ENCODE data around the gene DGKI.

Gene DGKI

GRCh38 chr7:137585591-137585990 lies 261.2 kb downstream of the DGKI start:
- TF ChIP-seq, protein P1, sequence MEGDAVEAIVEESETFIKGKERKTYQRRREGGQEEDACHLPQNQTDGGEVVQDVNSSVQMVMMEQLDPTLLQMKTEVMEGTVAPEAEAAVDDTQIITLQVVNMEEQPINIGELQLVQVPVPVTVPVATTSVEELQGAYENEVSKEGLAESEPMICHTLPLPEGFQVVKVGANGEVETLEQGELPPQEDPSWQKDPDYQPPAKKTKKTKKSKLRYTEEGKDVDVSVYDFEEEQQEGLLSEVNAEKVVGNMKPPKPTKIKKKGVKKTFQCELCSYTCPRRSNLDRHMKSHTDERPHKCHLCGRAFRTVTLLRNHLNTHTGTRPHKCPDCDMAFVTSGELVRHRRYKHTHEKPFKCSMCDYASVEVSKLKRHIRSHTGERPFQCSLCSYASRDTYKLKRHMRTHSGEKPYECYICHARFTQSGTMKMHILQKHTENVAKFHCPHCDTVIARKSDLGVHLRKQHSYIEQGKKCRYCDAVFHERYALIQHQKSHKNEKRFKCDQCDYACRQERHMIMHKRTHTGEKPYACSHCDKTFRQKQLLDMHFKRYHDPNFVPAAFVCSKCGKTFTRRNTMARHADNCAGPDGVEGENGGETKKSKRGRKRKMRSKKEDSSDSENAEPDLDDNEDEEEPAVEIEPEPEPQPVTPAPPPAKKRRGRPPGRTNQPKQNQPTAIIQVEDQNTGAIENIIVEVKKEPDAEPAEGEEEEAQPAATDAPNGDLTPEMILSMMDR (conservative IDR thresholded peaks at IDR 0.05; ENCODE audit: low read depth, low read length) = no peak
- Histone ChIP-seq H3K4me3 (IDR thresholded peaks at IDR 0.05; ENCODE audit: insufficient read depth, low read depth, low read length) (no peak overlapping the region), H3K4me1 (ENCODE audit: low read depth, poor library complexity, severe bottlenecking) (no peaks in the 10 kb centered on the region), H3K36me3 (ENCODE audit: insufficient read depth) (no peaks in the 10 kb centered on the region), H3K79me2 (ENCODE audit: insufficient read depth, low read depth) (no peaks in the 10 kb centered on the region), H3K27me3 (ENCODE audit: insufficient read depth, low read depth) (no peaks in the 10 kb centered on the region), H3K4me2 (no peak overlapping the region), H4K20me1 (ENCODE audit: insufficient read depth) (no peaks in the 10 kb centered on the region), H2AFZ (ENCODE audit: low read depth) (no peak overlapping the region), H3K9ac (no peak overlapping the region), H3K27ac (no peak overlapping the region)

DNA sequence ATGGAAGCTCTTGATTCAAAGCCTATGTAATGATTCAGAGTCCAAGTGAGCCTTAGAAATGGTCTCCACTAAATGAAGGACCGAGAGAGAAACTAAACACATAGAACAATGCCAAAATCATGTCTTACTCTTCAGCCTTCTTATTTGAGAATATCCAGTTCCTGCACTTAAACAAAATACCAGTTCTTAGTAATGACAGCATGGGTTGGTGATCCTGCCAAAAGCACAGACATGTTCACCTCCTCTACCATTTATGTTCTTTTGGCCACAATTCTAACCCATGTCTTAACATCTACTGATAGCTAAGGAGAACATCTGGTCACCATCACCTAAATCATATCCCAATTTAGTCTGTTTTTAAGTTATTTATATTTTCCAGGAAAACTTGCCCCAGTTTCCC lies 263.6 kb downstream of the DGKI start:
- no peak overlapping the region for H3K27ac ChIP-seq
- no peaks in the 10 kb centered on the region for H3K36me3 ChIP-seq (ENCODE audit: insufficient read depth)
- TF ChIP-seq, protein P1 (conservative IDR thresholded peaks at IDR 0.05; ENCODE audit: low read depth, low read length) = no peak
- no peaks in the 10 kb centered on the region for H3K27me3 ChIP-seq (ENCODE audit: insufficient read depth, low read depth)
- H2AFZ ChIP-seq (ENCODE audit: low read depth) = no peak overlapping the region
- H4K20me1 ChIP-seq (ENCODE audit: insufficient read depth) = no peaks in the 10 kb centered on the region
- no peaks in the 10 kb centered on the region for H3K4me1 ChIP-seq (ENCODE audit: low read depth, poor library complexity, severe bottlenecking)
- no peak overlapping the region for H3K9ac ChIP-seq
- H3K4me2 ChIP-seq = no peak overlapping the region
- no peak overlapping the region for H3K4me3 ChIP-seq (IDR thresholded peaks at IDR 0.05; ENCODE audit: insufficient read depth, low read depth, low read length)
- no peaks in the 10 kb centered on the region for H3K79me2 ChIP-seq (ENCODE audit: insufficient read depth, low read depth)

- Histone ChIP-seq H3K9ac (no peak overlapping the region), H3K27ac (no peak overlapping the region)
Measured at GRCh38 chr7:137579913-137580640, 266.7 kb downstream of the DGKI start.

GRCh38 chr7:137578541-137578940 lies 268.2 kb downstream of the DGKI start:
- H3K36me3 ChIP-seq (ENCODE audit: insufficient read depth) = no peaks in the 10 kb centered on the region
- no peak overlapping the region for H3K27ac ChIP-seq
- no peaks in the 10 kb centered on the region for H3K4me1 ChIP-seq (ENCODE audit: low read depth, poor library complexity, severe bottlenecking)
- no peaks in the 10 kb centered on the region for H3K79me2 ChIP-seq (ENCODE audit: insufficient read depth, low read depth)
- H3K27me3 ChIP-seq (ENCODE audit: insufficient read depth, low read depth) = no peaks in the 10 kb centered on the region
- H3K4me3 ChIP-seq (IDR thresholded peaks at IDR 0.05; ENCODE audit: insufficient read depth, low read depth, low read length) = no peak overlapping the region
- no peaks in the 10 kb centered on the region for H4K20me1 ChIP-seq (ENCODE audit: insufficient read depth)
- TF ChIP-seq, protein P1 (conservative IDR thresholded peaks at IDR 0.05; ENCODE audit: low read depth, low read length) = no peak
- H2AFZ ChIP-seq (ENCODE audit: low read depth) = no peak overlapping the region
- H3K4me2 ChIP-seq = no peak overlapping the region
- no peak overlapping the region for H3K9ac ChIP-seq

More at GRCh38 chr7:137579913-137580640, 266.7 kb downstream of the DGKI start:
- no peaks in the 10 kb centered on the region for H3K79me2 ChIP-seq (ENCODE audit: insufficient read depth, low read depth)
- no peak overlapping the region for H3K4me3 ChIP-seq (IDR thresholded peaks at IDR 0.05; ENCODE audit: insufficient read depth, low read depth, low read length)
- no peaks in the 10 kb centered on the region for H3K36me3 ChIP-seq (ENCODE audit: insufficient read depth)
- no peaks in the 10 kb centered on the region for H3K27me3 ChIP-seq (ENCODE audit: insufficient read depth, low read depth)
- no peaks in the 10 kb centered on the region for H4K20me1 ChIP-seq (ENCODE audit: insufficient read depth)
- no peak overlapping the region for H2AFZ ChIP-seq (ENCODE audit: low read depth)
- no peak overlapping the region for H3K4me2 ChIP-seq
- TF ChIP-seq, protein P1 (conservative IDR thresholded peaks at IDR 0.05; ENCODE audit: low read depth, low read length) = no peak
- no peaks in the 10 kb centered on the region for H3K4me1 ChIP-seq (ENCODE audit: low read depth, poor library complexity, severe bottlenecking)

All from KMS-11 (cell line).